ENCODE measurements around the gene PARD3B.

The PARD3B gene

GRCh38 chr2:204726831-204727230 is 181.6 kb downstream of the PARD3B start:
- CTCF ChIA-PET, result no interaction called here

GRCh38 chr2:204727368-204727767 is 182.1 kb downstream of the PARD3B start:
- TF ChIP-seq CTCF (conservative IDR thresholded peaks at IDR 0.05; ENCODE audit: low read depth), result no peak
- CTCF ChIA-PET, result no interaction called here
- H3K27ac ChIP-seq, result no peak overlapping the region
- no peak for DNase-seq (ENCODE audit: low spot score)
- POLR2A ChIA-PET (ENCODE audit: low non-redundant PET), result no interaction called here

More at GRCh38 chr2:204726831-204727230, 181.6 kb downstream of the PARD3B start:
- TF ChIP-seq CTCF (conservative IDR thresholded peaks at IDR 0.05; ENCODE audit: low read depth), result no peak
- no peak for DNase-seq (ENCODE audit: low spot score)
- no peak overlapping the region for H3K27ac ChIP-seq
- POLR2A ChIA-PET (ENCODE audit: low non-redundant PET), result no interaction called here

GRCh38 chr2:204730603-204731002 is 185.3 kb downstream of the PARD3B start:
- TF ChIP-seq CTCF (conservative IDR thresholded peaks at IDR 0.05; ENCODE audit: low read depth), result no peak
- CTCF ChIA-PET, result interaction anchor here (0.6 to 0.7 kb wide), 2 partner anchors 10 to 106 kb away, joined by 3 read pairs; no protein-coding TSS in a partner anchor
- no peak overlapping the region for H3K27ac ChIP-seq
- DNase-seq (ENCODE audit: low spot score), result no peak
- POLR2A ChIA-PET (ENCODE audit: low non-redundant PET), result no interaction called here

- no peak for DNase-seq (ENCODE audit: low spot score)
- ChIA-PET POLR2A (ENCODE audit: low non-redundant PET) (no interaction called here), CTCF (no interaction called here)
- no peak overlapping the region for H3K27ac ChIP-seq
- TF ChIP-seq CTCF (conservative IDR thresholded peaks at IDR 0.05; ENCODE audit: low read depth), result no peak
Measured at GRCh38 chr2:204732019-204732418, 186.7 kb downstream of the PARD3B start.

- no peak for DNase-seq (ENCODE audit: low spot score)
- no peak for TF ChIP-seq CTCF (conservative IDR thresholded peaks at IDR 0.05; ENCODE audit: low read depth)
- H3K27ac ChIP-seq, result no peak overlapping the region
- CTCF ChIA-PET, result no interaction called here
- POLR2A ChIA-PET (ENCODE audit: low non-redundant PET), result no interaction called here
Measured at GRCh38 chr2:204737296-204737695, 192.0 kb downstream of the PARD3B start.

GRCh38 chr2:204738721-204739120 is 193.4 kb downstream of the PARD3B start:
- H3K27ac ChIP-seq, result no peak overlapping the region
- ChIA-PET CTCF (no interaction called here), POLR2A (ENCODE audit: low non-redundant PET) (interaction anchor here (0.5 kb wide), 1 partner anchor 1106 kb away, joined by 4 read pairs; no protein-coding TSS in a partner anchor)
- no peak for DNase-seq (ENCODE audit: low spot score)
- no peak for TF ChIP-seq CTCF (conservative IDR thresholded peaks at IDR 0.05; ENCODE audit: low read depth)

Measured in RWPE1 (cell line).